IPS-11a (cell line): ENCODE data around the gene ITGB3.
"Not testable (repeated sequence)": the region's sequence is repeated elsewhere in the genome, so short reads cannot be mapped to it uniquely, and the experiment has no call there.

Source experiments
- H3K4me3 ChIP-seq: one replicate; pipeline ENCODE4 v1.5.1; 2013; ENCODE audit warnings: low read depth, low read length, control low read depth

The ITGB3 gene

GRCh38 chr17:47222047-47222446 lies 31.6 kb upstream of the ITGB3 start:
- no peak overlapping the region for H3K4me3 ChIP-seq

- no peak overlapping the region for H3K4me3 ChIP-seq
These were observed 30.6 kb upstream of the ITGB3 start for GRCh38 chr17:47223007-47223406.

- H3K4me3 ChIP-seq: no peak overlapping the region
These were observed 30.2 kb upstream of the ITGB3 start for GRCh38 chr17:47223460-47223859.

- H3K4me3 ChIP-seq: not testable (repeated sequence)
These were observed 29.6 kb upstream of the ITGB3 start for GRCh38 chr17:47224077-47224476.

GRCh38 chr17:47224966-47225365 lies 28.7 kb upstream of the ITGB3 start:
- H3K4me3 ChIP-seq: no peak overlapping the region

- no peak overlapping the region for H3K4me3 ChIP-seq
These were observed 28.2 kb upstream of the ITGB3 start for GRCh38 chr17:47225436-47225858.

- H3K4me3 ChIP-seq: no peak overlapping the region
These were observed 27.5 kb upstream of the ITGB3 start for GRCh38 chr17:47225911-47226688.

- H3K4me3 ChIP-seq: no peak overlapping the region
These were observed 25.8 kb upstream of the ITGB3 start for GRCh38 chr17:47227862-47228261.

GRCh38 chr17:47229535-47230443 lies 23.8 kb upstream of the ITGB3 start:
- H3K4me3 ChIP-seq: no peak overlapping the region

- H3K4me3 ChIP-seq: no peak overlapping the region
These were observed 22.8 kb upstream of the ITGB3 start for GRCh38 chr17:47230864-47231263.

- H3K4me3 ChIP-seq: no peak overlapping the region
These were observed 22.3 kb upstream of the ITGB3 start for GRCh38 chr17:47231334-47231733.

GRCh38 chr17:47231866-47232265 lies 21.8 kb upstream of the ITGB3 start:
- H3K4me3 ChIP-seq: no peak overlapping the region

GRCh38 chr17:47232465-47232864 lies 21.2 kb upstream of the ITGB3 start:
- no peak overlapping the region for H3K4me3 ChIP-seq

- no peak overlapping the region for H3K4me3 ChIP-seq
These were observed 18.1 kb upstream of the ITGB3 start for GRCh38 chr17:47235506-47235905.

GRCh38 chr17:47235923-47236322 lies 17.7 kb upstream of the ITGB3 start:
- no peak overlapping the region for H3K4me3 ChIP-seq

GRCh38 chr17:47237841-47238240 lies 15.8 kb upstream of the ITGB3 start:
- no peak overlapping the region for H3K4me3 ChIP-seq

- no peak overlapping the region for H3K4me3 ChIP-seq
These were observed 15.2 kb upstream of the ITGB3 start for GRCh38 chr17:47238321-47239010.

GRCh38 chr17:47239619-47239966 lies 14.0 kb upstream of the ITGB3 start:
- H3K4me3 ChIP-seq: no peak overlapping the region

GRCh38 chr17:47239967-47240651 lies 13.5 kb upstream of the ITGB3 start:
- H3K4me3 ChIP-seq: no peak overlapping the region

GRCh38 chr17:47240806-47241205 lies 12.8 kb upstream of the ITGB3 start:
- no peak overlapping the region for H3K4me3 ChIP-seq

GRCh38 chr17:47242648-47243047 lies 11.0 kb upstream of the ITGB3 start:
- H3K4me3 ChIP-seq: no peak overlapping the region
